Esophagus squamous epithelium (tissue), 5 donors: ENCODE data around the gene DGKB. TPM values are rescaled to one million over a fixed set of nuclear protein-coding genes. Genes with fewer than 3 reads are reported as not detected.

ENCODE experiments used
- DNase-seq: peaks from one replicate; lab custom pipeline; 2025; lab: John Stamatoyannopoulos, UW
- H3K27ac ChIP-seq, 4 donors: fragments of 200-600 bp; sonication (generic); one replicate each; pipeline ENCODE4 v1.5.1; 2016 to 2019; ENCODE audit warnings: mild to moderate bottlenecking in 1 of 4
- H3K27me3 ChIP-seq, 4 donors: fragments of 200-600 bp; sonication (generic); 1 replicate in 3 of 4; 2 replicates in 1 of 4; pipeline versions ENCODE4 v1.5.1 to v1.6.0; 2017 to 2021; ENCODE audit warnings: antibody characterized with exemption in 1 of 4
- H3K36me3 ChIP-seq, 3 donors: fragments of 200-600 bp; sonication (generic); one replicate each; pipeline ENCODE4 v1.5.1; 2016 to 2019
- H3K4me1 ChIP-seq, 3 donors: fragments of 200-600 bp; sonication (generic); one replicate each; pipeline ENCODE4 v1.5.1; 2017 to 2019
- H3K4me3 ChIP-seq, 4 donors: fragments of 200-600 bp; sonication (generic); 1 replicate in 3 of 4; 2 replicates in 1 of 4; pipeline ENCODE4 v1.5.1; 2016 to 2019; ENCODE audit warnings: mild to moderate bottlenecking in 2 of 4, moderate library complexity in 1 of 4
- H3K9me3 ChIP-seq, 3 donors: fragments of 200-600 bp; sonication (generic); one replicate each; pipeline ENCODE4 v1.5.1; 2016 to 2019
- CTCF ChIP-seq, 6 experiments: fragments of 450-650 bp in 4 of 6; fragments of 200-600 bp in 2 of 6; sonication (generic) in 2 of 6; IDR thresholded peaks; one replicate each; pipeline ENCODE4 v1.5.1; 2016 to 2019; ENCODE audit warnings: antibody characterized with exemption in 6 of 6, mild to moderate bottlenecking in 4 of 6, moderate library complexity in 4 of 6
- POLR2A ChIP-seq, 4 donors: fragments of 450-650 bp; IDR thresholded peaks; one replicate each; pipeline ENCODE4 v1.6.1; 2017; ENCODE audit warnings: antibody characterized with exemption in 4 of 4, mild to moderate bottlenecking in 4 of 4, moderate library complexity in 3 of 4
- WGBS, 2 donors: methylation state at CpG; one replicate each; pipeline ENCODE4 v1.1.5; 2018; 5-methylcytosine and 5-hydroxymethylcytosine counted together
- intact Hi-C: fragments of 100-400 bp; cut with DNase I; formaldehyde crosslinking; loops from one replicate; pipeline ENCODE4 v1.15.0; 2022
- total RNA-seq, 4 donors: library from RNA; depleted of rRNA; stranded (reverse); fragments of >200 nt; gene quantifications; one replicate each; pipeline ENCODE4 v1.1.0, GENCODE V29; 2016
- donor health status: DM: yes; HTN: yes; CAD: no.

Gene DGKB
- total RNA-seq, 4 donors from 2014 or later = 0.09 to 1.1 (median 0.23) TPM; not detected in 1

DNA sequence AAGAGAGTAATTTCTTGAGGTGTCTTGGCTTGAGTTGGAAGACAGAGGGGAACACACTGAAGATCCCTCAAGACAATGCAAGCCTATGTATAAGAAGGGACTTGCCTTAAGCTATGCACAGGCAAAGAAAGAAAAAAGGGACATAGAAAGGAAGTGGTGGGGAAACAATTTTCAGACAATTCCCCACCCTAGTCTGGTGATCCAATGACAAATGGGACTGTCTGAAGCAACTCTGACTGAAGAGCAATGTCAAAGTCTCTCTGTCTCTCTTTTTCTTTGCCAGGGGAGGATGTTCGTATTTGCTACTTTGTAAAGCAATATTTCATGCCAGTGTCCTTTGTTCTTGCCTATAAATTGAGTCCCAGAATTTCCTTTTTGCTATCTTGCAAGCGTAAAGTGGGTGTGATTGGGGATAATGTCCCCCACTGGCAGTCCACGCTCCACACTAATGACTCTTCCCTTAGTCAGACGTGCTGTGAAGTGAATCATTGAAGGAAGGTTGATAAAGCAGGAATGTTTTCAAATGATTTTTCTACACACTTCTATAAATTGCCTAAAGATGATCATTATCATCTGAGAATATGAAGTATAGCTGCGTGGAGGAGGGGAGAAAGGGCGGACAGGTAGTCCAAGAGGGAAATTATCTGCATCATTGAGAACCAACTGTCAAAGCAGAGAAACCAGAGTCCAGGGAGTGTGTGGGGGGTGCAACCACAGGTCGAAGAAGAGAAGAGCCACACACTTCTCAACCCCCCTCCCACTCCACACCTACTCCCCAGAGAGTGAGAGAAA lies 669.3 kb downstream of the DGKB start:
- Histone ChIP-seq H3K27ac (no peak overlapping the region), H3K36me3 (no peaks in the 10 kb centered on the region), H3K9me3 (no peaks in the 10 kb centered on the region), H3K4me3 (no peak overlapping the region), H3K27me3 (no peaks in the 10 kb centered on the region), H3K4me1 (no peaks in the 10 kb centered on the region)
- no peak for DNase-seq
- intact Hi-C loops = no loop called here
- TF ChIP-seq CTCF (IDR thresholded peaks at IDR 0.05) (no peak), POLR2A (IDR thresholded peaks at IDR 0.05) (no peak)
- WGBS, 2 donors = 69 to 70% methylated on average over 7 of the region's 7 CpGs

DNA sequence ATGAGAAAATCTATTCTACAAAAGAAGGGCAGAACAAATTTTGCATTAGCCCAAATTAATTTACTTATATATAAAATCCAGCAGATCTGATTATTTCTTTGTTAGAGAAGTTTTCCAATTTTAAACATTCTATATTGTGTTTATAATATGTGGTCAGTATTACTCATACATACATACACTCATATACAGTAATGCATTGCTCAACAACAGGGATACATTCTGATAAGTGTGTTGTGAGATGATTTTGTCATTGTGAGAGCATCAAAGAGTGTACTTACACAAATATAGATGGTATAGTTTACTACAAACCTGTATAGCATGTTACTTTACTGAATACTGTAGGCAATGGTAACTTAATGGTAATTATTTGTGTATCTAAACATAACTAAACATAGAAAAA lies 673.5 kb downstream of the DGKB start:
- TF ChIP-seq CTCF (IDR thresholded peaks at IDR 0.05) = no peak
- no peak for TF ChIP-seq POLR2A (IDR thresholded peaks at IDR 0.05)
- H3K36me3 ChIP-seq = no peaks in the 10 kb centered on the region
- intact Hi-C loops = no loop called here
- DNase-seq = no peak
- H3K27ac ChIP-seq = no peak overlapping the region
- no peaks in the 10 kb centered on the region for H3K4me1 ChIP-seq
- no peak overlapping the region for H3K4me3 ChIP-seq
- H3K27me3 ChIP-seq = no peaks in the 10 kb centered on the region
- H3K9me3 ChIP-seq = no peaks in the 10 kb centered on the region

DNA sequence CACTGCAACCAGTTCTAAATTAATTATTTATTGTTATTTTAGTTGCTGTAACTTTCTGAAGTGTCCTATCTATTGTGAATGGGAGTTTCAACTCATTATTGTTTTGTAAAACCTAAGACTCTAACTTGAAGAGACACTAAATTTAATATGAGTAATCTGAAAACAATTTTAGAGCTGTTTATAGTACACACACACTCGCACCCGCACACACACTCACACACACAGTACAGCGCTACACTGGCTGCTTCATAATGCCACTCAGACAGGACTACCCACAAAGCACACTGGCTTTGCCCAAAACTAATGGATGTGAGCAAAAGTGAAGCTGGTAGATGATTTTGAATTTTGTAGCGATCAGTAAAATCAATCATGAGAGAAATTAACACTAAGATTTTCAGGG lies 674.2 kb downstream of the DGKB start:
- H3K36me3 ChIP-seq = no peaks in the 10 kb centered on the region
- no peak overlapping the region for H3K27ac ChIP-seq
- 79 to 81% methylated on average over 4 of the region's 4 CpGs for WGBS, 2 donors
- intact Hi-C loops = no loop called here
- H3K4me3 ChIP-seq = no peak overlapping the region
- DNase-seq = no peak
- no peaks in the 10 kb centered on the region for H3K27me3 ChIP-seq
- no peaks in the 10 kb centered on the region for H3K4me1 ChIP-seq
- H3K9me3 ChIP-seq = no peaks in the 10 kb centered on the region
- TF ChIP-seq CTCF (IDR thresholded peaks at IDR 0.05) (no peak), POLR2A (IDR thresholded peaks at IDR 0.05) (no peak)

DNA sequence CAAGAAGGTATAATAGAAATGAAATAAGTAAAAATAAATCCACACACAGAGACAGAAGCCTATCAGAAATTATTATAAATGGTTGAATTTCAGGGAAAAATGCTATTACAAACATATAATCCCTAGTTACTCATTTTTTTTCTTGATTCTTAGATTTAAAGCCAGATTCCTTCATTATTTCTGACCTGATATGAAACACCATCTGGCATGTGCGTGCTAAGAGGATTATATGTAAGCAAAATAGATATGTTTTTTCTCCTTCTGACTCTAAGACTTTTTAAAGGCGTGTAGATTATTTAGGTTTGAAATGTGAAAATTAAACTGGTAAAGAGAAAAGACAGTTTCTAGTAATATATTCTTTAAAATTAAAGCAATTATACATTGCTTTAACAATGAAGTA lies 676.4 kb downstream of the DGKB start:
- no peak overlapping the region for H3K4me3 ChIP-seq
- intact Hi-C loops = no loop called here
- no peaks in the 10 kb centered on the region for H3K9me3 ChIP-seq
- H3K4me1 ChIP-seq = no peaks in the 10 kb centered on the region
- WGBS, 2 donors = 82 to 85% methylated on average over 2 of the region's 2 CpGs
- no peak for DNase-seq
- no peak overlapping the region for H3K27ac ChIP-seq
- TF ChIP-seq CTCF (IDR thresholded peaks at IDR 0.05) (no peak), POLR2A (IDR thresholded peaks at IDR 0.05) (no peak)
- no peaks in the 10 kb centered on the region for H3K36me3 ChIP-seq
- no peaks in the 10 kb centered on the region for H3K27me3 ChIP-seq

DNA sequence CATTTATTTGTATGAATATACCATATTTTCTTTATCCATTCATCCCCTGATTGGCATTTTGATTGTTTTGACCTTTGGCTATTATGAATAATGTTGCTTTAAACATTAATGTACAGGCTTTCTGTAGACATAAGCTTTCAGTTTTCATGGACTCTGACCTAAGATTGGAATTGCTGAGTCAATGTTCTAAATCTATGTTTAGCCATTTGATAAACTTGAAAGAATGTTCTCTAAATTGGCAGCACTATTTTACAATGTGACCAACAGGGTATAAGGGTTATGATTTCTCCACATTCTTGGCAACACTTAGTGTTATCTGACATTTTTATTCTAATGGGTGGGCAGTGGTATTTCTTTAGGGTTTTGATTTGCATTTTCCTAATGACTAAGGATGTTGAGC lies 683.4 kb downstream of the DGKB start:
- H3K27me3 ChIP-seq = no peaks in the 10 kb centered on the region
- no peak for TF ChIP-seq CTCF (IDR thresholded peaks at IDR 0.05)
- TF ChIP-seq POLR2A (IDR thresholded peaks at IDR 0.05) = no peak
- no peaks in the 10 kb centered on the region for H3K4me1 ChIP-seq
- H3K9me3 ChIP-seq = no peaks in the 10 kb centered on the region
- intact Hi-C loops = no loop called here
- DNase-seq = no peak
- no peak overlapping the region for H3K27ac ChIP-seq
- H3K36me3 ChIP-seq = no peaks in the 10 kb centered on the region
- H3K4me3 ChIP-seq = no peak overlapping the region
